CD14-positive monocyte (primary cell): ENCODE measurements around the gene PSORS1C2. TPM values are rescaled to one million over a fixed set of nuclear protein-coding genes. Genes with fewer than 3 reads are reported as not detected.

Experiments used
- DNase-seq, 3 donors: peaks; one replicate each; pipeline ENCODE4 v3.0.0-alpha.2; 2011 to 2022
- H2AFZ ChIP-seq: 2 replicates; pipeline ENCODE4 v1.6.0; 2012; ENCODE audit warnings: mild to moderate bottlenecking, low read depth, low read length, inconsistent platforms; ENCODE audit not compliant: insufficient read depth, poor library complexity, severe bottlenecking
- H3K27ac ChIP-seq, 2 donors: 1 replicate in 1 of 2; 2 replicates in 1 of 2; pipeline ENCODE4 v1.5.1; 2012 to 2013; ENCODE audit warnings: low read length in 2 of 2, control low read depth in 1 of 2, inconsistent platforms in 1 of 2, low read depth in 1 of 2, mild to moderate bottlenecking in 1 of 2
- H3K27me3 ChIP-seq, 2 donors: one replicate each; pipeline versions ENCODE4 v1.6.0 to v1.6.1; 2011 to 2013; ENCODE audit warnings: low read length in 2 of 2; ENCODE audit not compliant: control insufficient read depth in 2 of 2, insufficient read depth in 2 of 2
- H3K36me3 ChIP-seq, 2 donors: replicated peaks in 1 of 2; 1 replicate in 1 of 2; 2 replicates in 1 of 2; pipeline versions ENCODE4 v1.5.1 to v1.6.1; 2012 to 2013; ENCODE audit warnings: low read length in 2 of 2, control low read depth in 1 of 2, inconsistent platforms in 1 of 2, mild to moderate bottlenecking in 1 of 2; ENCODE audit not compliant: insufficient read depth in 2 of 2, control insufficient read depth in 1 of 2
- H3K4me1 ChIP-seq, 2 donors: 1 replicate in 1 of 2; 2 replicates in 1 of 2; pipeline versions ENCODE4 v1.5.1 to v1.6.1; 2012 to 2013; ENCODE audit warnings: low read length in 2 of 2, control low read depth in 1 of 2, inconsistent platforms in 1 of 2, mild to moderate bottlenecking in 1 of 2, moderate library complexity in 1 of 2; ENCODE audit not compliant: insufficient read depth in 2 of 2, control insufficient read depth in 1 of 2
- H3K4me2 ChIP-seq: replicated peaks from 2 replicates; pipeline ENCODE3; 2012; ENCODE audit warnings: low read length, moderate library complexity, mild to moderate bottlenecking; ENCODE audit not compliant: poor library complexity, severe bottlenecking; ENCODE audit errors: extremely low read depth
- H3K4me3 ChIP-seq, 3 experiments: fragments of 200-600 bp in 1 of 3; sonication (generic) in 1 of 3; replicated peaks in 1 of 3; 1 replicate in 2 of 3; 2 replicates in 1 of 3; pipeline ENCODE4 v1.5.1; 2011 to 2013; ENCODE audit warnings: low read length in 3 of 3, mild to moderate bottlenecking in 3 of 3, control low read depth in 2 of 3, low read depth in 2 of 3, inconsistent platforms in 1 of 3, moderate library complexity in 1 of 3
- H3K79me2 ChIP-seq: 2 replicates; pipeline ENCODE4 v1.6.0; 2012; ENCODE audit warnings: mild to moderate bottlenecking, control low read depth, inconsistent platforms, low read length, moderate library complexity; ENCODE audit not compliant: insufficient read depth
- H3K9ac ChIP-seq: 2 replicates; pipeline ENCODE4 v1.6.0; 2017; ENCODE audit warnings: low read length, mild to moderate bottlenecking; ENCODE audit not compliant: insufficient read depth, poor library complexity, severe bottlenecking
- H3K9me3 ChIP-seq, 2 donors: replicated peaks in 1 of 2; 1 replicate in 1 of 2; 2 replicates in 1 of 2; pipeline versions ENCODE4 v1.5.1 to v1.6.1; 2012 to 2013; ENCODE audit warnings: low read length in 2 of 2, control low read depth in 1 of 2; ENCODE audit not compliant: control insufficient read depth in 1 of 2, insufficient read depth in 1 of 2
- H4K20me1 ChIP-seq: 2 replicates; pipeline ENCODE4 v1.6.0; 2012; ENCODE audit warnings: mild to moderate bottlenecking, low read length, control low read depth, moderate library complexity; ENCODE audit not compliant: insufficient read depth
- H3K27ac Mint-ChIP-seq, 7 donors: one replicate each; pipeline ENCODE4 v1.8.0; 2020; ENCODE audit warnings: mild to moderate bottlenecking in 7 of 7, mixed read lengths in 7 of 7, moderate library complexity in 6 of 7, inconsistent platforms in 2 of 7
- H3K27me3 Mint-ChIP-seq, 3 donors: one replicate each; pipeline ENCODE4 v1.8.0; 2021 to 2022; ENCODE audit warnings: low read depth in 3 of 3, mild to moderate bottlenecking in 3 of 3, mixed read lengths in 3 of 3, moderate library complexity in 3 of 3, inconsistent platforms in 1 of 3
- H3K36me3 Mint-ChIP-seq, 2 donors: one replicate each; pipeline ENCODE4 v1.8.0; 2020; ENCODE audit warnings: mixed read lengths in 2 of 2, inconsistent platforms in 1 of 2, mild to moderate bottlenecking in 1 of 2
- H3K4me1 Mint-ChIP-seq: one replicate; pipeline ENCODE4 v1.8.0; 2020; ENCODE audit warnings: mild to moderate bottlenecking, mixed read lengths
- H3K4me3 Mint-ChIP-seq, 2 donors: one replicate each; pipeline ENCODE4 v1.8.0; 2020; ENCODE audit warnings: mild to moderate bottlenecking in 2 of 2, mixed read lengths in 2 of 2, moderate library complexity in 1 of 2
- H3K9me3 Mint-ChIP-seq, 7 donors: one replicate each; pipeline ENCODE4 v1.8.0; 2020 to 2022; ENCODE audit warnings: mixed read lengths in 7 of 7, mild to moderate bottlenecking in 6 of 7, moderate library complexity in 6 of 7, inconsistent platforms in 2 of 7
- CTCF ChIP-seq: fragments of 200-600 bp; IDR thresholded peaks from one replicate; pipeline ENCODE4 v1.8.0; 2022; ENCODE audit warnings: antibody characterized with exemption, mild to moderate bottlenecking
- WGBS: methylation state at CpG from one replicate; pipeline ENCODE4 v1.1.5; 2013; ENCODE audit warnings: missing lambda C conversion rate; ENCODE audit not compliant: insufficient coverage; 5-methylcytosine and 5-hydroxymethylcytosine counted together
- intact Hi-C, 2 donors: fragments of 100-400 bp; cut with micrococcal nuclease; formaldehyde crosslinking; loops; one replicate each; pipeline versions ENCODE4 v1.15.0 to v1.15.1; 2023
- polyA plus RNA-seq, 3 donors: library from polyadenylated mRNA; depleted of rRNA in 1 of 3; unstranded in 2 of 3; stranded (reverse) in 1 of 3; fragments of 300-500 nt in 2 of 3; fragments of >200 nt in 1 of 3; fragmentation: Illumina TruSeq in 2 of 3; gene quantifications; 1 replicate in 2 of 3; 2 replicates in 1 of 3; pipeline ENCODE4 v1.2.3, GENCODE V29; 2012 to 2021

The PSORS1C2 gene
- polyA plus RNA-seq, 3 donors, result not detected

GRCh38 chr6:31180500-31180899, 41.6 kb upstream of the PSORS1C2 start:
- peak overlapping the region; percentile 53 for H3K9ac ChIP-seq
- H3K36me3 Mint-ChIP-seq, result no peaks in the 10 kb centered on the region

GRCh38 chr6:31179896-31180295, 41.0 kb upstream of the PSORS1C2 start:
- no peaks in the 10 kb centered on the region for H4K20me1 ChIP-seq
- peaks cover 14% of the 10 kb centered on the region for H3K4me1 Mint-ChIP-seq
- H3K27ac Mint-ChIP-seq, result no peak overlapping the region
- peak overlapping the region; percentile 67 for H3K4me2 ChIP-seq
- peaks cover 0 to 2% (median 1%) of the 10 kb centered on the region in 3 donors for H3K27me3 Mint-ChIP-seq
- WGBS, result 97% methylated on average over 4 of the region's 8 CpGs
- DNase-seq, result no peak
- no peaks in the 10 kb centered on the region for H3K27me3 ChIP-seq
- no peaks in the 10 kb centered on the region for H3K36me3 Mint-ChIP-seq
- H3K27ac ChIP-seq, result no peak overlapping the region
- H3K4me1 ChIP-seq, result peaks cover 0 to 6% of the 10 kb centered on the region in 2 donors
- H2AFZ ChIP-seq, result peak overlapping the region; percentile 69
- intact Hi-C loops, result no loop called here
- peaks cover 0 to 2% (median 0%) of the 10 kb centered on the region in 7 donors for H3K9me3 Mint-ChIP-seq
- H3K4me3 Mint-ChIP-seq, result peak overlapping the region in 1 of 2 donors; percentile 80
- no peaks in the 10 kb centered on the region for H3K79me2 ChIP-seq
- peak overlapping the region; percentile 53 for H3K9ac ChIP-seq
- no peaks in the 10 kb centered on the region for H3K9me3 ChIP-seq
- TF ChIP-seq CTCF, result no peak
- H3K36me3 ChIP-seq, result no peaks in the 10 kb centered on the region
- H3K4me3 ChIP-seq, result peak overlapping the region in 2 of 3 experiments; percentile 44 to 63

More at GRCh38 chr6:31180500-31180899, 41.6 kb upstream of the PSORS1C2 start:
- TF ChIP-seq CTCF, result no peak
- peaks cover 0 to 2% (median 0%) of the 10 kb centered on the region in 7 donors for H3K9me3 Mint-ChIP-seq
- Histone ChIP-seq H3K4me2 (peak overlapping the region; percentile 67), H3K27me3 (no peaks in the 10 kb centered on the region), H3K36me3 (no peaks in the 10 kb centered on the region), H3K27ac (no peak overlapping the region), H3K4me3 (peak overlapping the region; percentile 17 to 63 (median 44)), H3K4me1 (peaks cover 0 to 6% of the 10 kb centered on the region in 2 donors), H4K20me1 (no peaks in the 10 kb centered on the region), H3K9me3 (no peaks in the 10 kb centered on the region), H3K79me2 (no peaks in the 10 kb centered on the region), H2AFZ (peak overlapping the region; percentile 69)
- H3K4me1 Mint-ChIP-seq, result peaks cover 14% of the 10 kb centered on the region
- H3K27me3 Mint-ChIP-seq, result peaks cover 0 to 2% (median 1%) of the 10 kb centered on the region in 3 donors
- DNase-seq, result peak; percentile 55 to 81 (median 79)
- WGBS, result 46% methylated on average over 23 of the region's 26 CpGs
- peak overlapping the region; percentile 68 to 80 for H3K4me3 Mint-ChIP-seq
- intact Hi-C loops, result no loop called here
- peak overlapping the region in 6 of 7 donors; percentile 51 to 78 (median 61) for H3K27ac Mint-ChIP-seq
